ENCODE measurements around the gene HSPA12B. TPM values are rescaled to one million over a fixed set of nuclear protein-coding genes. Genes with fewer than 3 reads are reported as not detected.

Gene HSPA12B
- total and polyA plus RNA-seq, 9 of the 15 experiments (the other 6 are each of a cell fraction or from before 2014, with no cell fraction given) = 0.03 to 0.07 TPM; not detected in 7

DNA sequence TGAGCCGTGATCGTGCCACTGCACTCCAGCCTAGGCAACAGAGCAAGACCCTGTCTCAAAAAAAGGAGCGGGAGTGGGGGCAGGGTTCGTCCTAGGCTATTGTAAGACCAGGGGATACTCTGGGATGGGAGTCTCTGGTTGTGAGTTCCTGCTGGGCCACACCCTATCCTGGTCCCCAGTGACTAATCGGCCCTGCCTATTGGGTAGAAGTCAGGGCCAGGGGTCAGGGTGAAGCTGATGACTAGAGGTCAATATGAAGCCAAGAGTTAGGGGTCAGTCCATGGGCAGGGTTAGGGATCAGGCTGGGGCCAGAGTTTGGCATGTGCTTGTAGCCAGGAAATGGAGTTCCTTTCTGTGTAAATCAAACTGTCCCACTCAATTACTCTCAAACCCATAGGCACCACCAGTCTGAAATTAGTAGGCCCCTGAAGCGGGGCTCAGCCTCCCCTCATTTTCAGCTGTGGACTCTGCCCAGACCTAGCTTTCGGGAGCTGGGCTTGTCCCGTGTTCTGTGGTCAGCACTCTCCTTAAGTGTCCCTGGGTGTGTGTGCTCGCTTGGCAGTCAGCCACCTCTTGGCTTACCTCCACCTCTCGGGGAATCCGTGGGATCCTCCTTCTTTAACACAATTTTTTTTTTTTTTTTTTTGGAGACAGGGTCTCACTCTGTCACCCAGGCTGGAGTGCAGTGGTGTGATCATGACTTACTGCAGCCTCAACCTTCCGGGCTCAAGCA is 1.8 kb downstream of the HSPA12B start:
- no peaks in the 10 kb centered on the region for H3K79me2 ChIP-seq (ENCODE audit: control insufficient read depth, insufficient read depth, low read length)
- WGBS (ENCODE audit: insufficient coverage, low coverage, missing lambda C conversion rate) = 32% methylated on average over 8 of the region's 12 CpGs
- FAIRE-seq = no peak
- no TSS peak for BruUV-seq (replicated peaks)
- POLR2A ChIA-PET = interaction anchor here (0.6 to 1.1 kb wide), 2 partner anchors 10 to 27 kb away, joined by 3 read pairs; no protein-coding TSS in a partner anchor
- H3K4me2 ChIP-seq (ENCODE audit: insufficient read depth, low read length) = no peak overlapping the region
- H3K9ac ChIP-seq (ENCODE audit: insufficient read depth in 1 of 2, low read depth in 2 of 2, low read length in 2 of 2) = no peak overlapping the region
- no peak overlapping the region for H2AFZ ChIP-seq (ENCODE audit: low read depth, low read length)
- in situ Hi-C loops (cut with MboI) (no loop called here), intact Hi-C loops (cut with micrococcal nuclease) (no loop called here)
- peaks cover 0 to 14% of the 10 kb centered on the region in 2 experiments; a peak in 2 of 5 replicates for H3K4me1 ChIP-seq (replicated peaks in 1 of 2; ENCODE audit: control insufficient read depth in 2 of 2, insufficient read depth in 2 of 2, low read length in 2 of 2)
- no peaks in the 10 kb centered on the region for H3K9me1 ChIP-seq (ENCODE audit: control insufficient read depth, insufficient read depth, low read length)
- ATAC-seq = peak; percentile 35; the same call in 2 of the 3 replicates
- H4K20me1 ChIP-seq (replicated peaks; ENCODE audit: control insufficient read depth, insufficient read depth, low read length) = no peaks in the 10 kb centered on the region
- DNase-seq (ENCODE audit: extremely low read depth in 1 of 4, low spot score in 3 of 4) = peak in 2 of 4 experiments; percentile 34 to 36
- H3K36me3 ChIP-seq (ENCODE audit: control insufficient read depth, insufficient read depth, low read length) = no peaks in the 10 kb centered on the region
- peaks cover 0 to 16% of the 10 kb centered on the region in 2 experiments; a peak in 2 of 5 replicates for H3K27me3 ChIP-seq (ENCODE audit: control insufficient read depth in 2 of 2, insufficient read depth in 2 of 2, low read length in 2 of 2)
- H3K9me3 ChIP-seq (replicated peaks; ENCODE audit: control insufficient read depth, insufficient read depth, low read depth, low read length) = no peaks in the 10 kb centered on the region
- TF ChIP-seq E2F3 (CRISPR knock-in tag; IDR thresholded peaks at IDR 0.05) = no peak
- 0 out of 2 replicates have a peak, but pooled peaks have one; percentile 10 for TF ChIP-seq NFIC (IDR thresholded peaks at IDR 0.05)
- no peak overlapping the region for H3K4me3 ChIP-seq
- CTCF ChIA-PET (ENCODE audit: low intra/inter-chr PET ratio) = no interaction called here
- H3K27ac ChIP-seq (ENCODE audit: extremely low read depth, low read depth, low read length) = no peak overlapping the region

DNA sequence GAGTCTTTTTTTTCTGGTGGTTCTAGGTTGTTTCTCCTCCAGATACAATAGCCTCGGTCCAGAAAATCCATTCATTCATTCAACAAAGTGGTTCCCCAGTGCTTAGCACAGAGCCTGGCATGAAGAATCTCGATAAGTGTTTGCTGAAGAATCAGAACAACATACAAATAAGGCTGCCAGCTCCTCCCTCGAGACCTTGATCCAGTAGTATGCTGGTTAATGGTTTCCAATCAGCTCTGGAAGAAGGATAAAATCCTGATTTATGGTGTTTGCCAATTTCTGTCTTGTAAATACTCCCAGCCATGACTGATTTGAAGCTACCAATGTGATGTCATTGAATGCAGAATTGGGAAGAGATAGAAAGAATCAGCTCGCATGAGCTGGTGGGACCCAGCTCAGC is 3.3 kb downstream of the HSPA12B start:
- no peak overlapping the region for H3K4me2 ChIP-seq (ENCODE audit: insufficient read depth, low read length)
- POLR2A ChIA-PET = no interaction called here
- 20% methylated on average over 4 of the region's 4 CpGs for WGBS (ENCODE audit: insufficient coverage, low coverage, missing lambda C conversion rate)
- H3K27ac ChIP-seq (ENCODE audit: extremely low read depth, low read depth, low read length) = no peak overlapping the region
- no peaks in the 10 kb centered on the region for H3K9me3 ChIP-seq (replicated peaks; ENCODE audit: control insufficient read depth, insufficient read depth, low read depth, low read length)
- no peaks in the 10 kb centered on the region for H4K20me1 ChIP-seq (replicated peaks; ENCODE audit: control insufficient read depth, insufficient read depth, low read length)
- H2AFZ ChIP-seq (ENCODE audit: low read depth, low read length) = no peak overlapping the region
- intact Hi-C loops (cut with micrococcal nuclease) (no loop called here), in situ Hi-C loops (cut with MboI) (no loop called here)
- BruUV-seq (replicated peaks) = no TSS peak
- peaks cover 3 to 29% of the 10 kb centered on the region in 2 experiments; a peak in 3 of 5 replicates for H3K4me1 ChIP-seq (replicated peaks in 1 of 2; ENCODE audit: control insufficient read depth in 2 of 2, insufficient read depth in 2 of 2, low read length in 2 of 2)
- H3K36me3 ChIP-seq (ENCODE audit: control insufficient read depth, insufficient read depth, low read length) = no peaks in the 10 kb centered on the region
- H3K9ac ChIP-seq (ENCODE audit: insufficient read depth in 1 of 2, low read depth in 2 of 2, low read length in 2 of 2) = no peak overlapping the region
- DNase-seq (ENCODE audit: extremely low read depth in 1 of 4, low spot score in 3 of 4) (no peak), ATAC-seq (no peak), FAIRE-seq (no peak)
- no peaks in the 10 kb centered on the region for H3K9me1 ChIP-seq (ENCODE audit: control insufficient read depth, insufficient read depth, low read length)
- CTCF ChIA-PET (ENCODE audit: low intra/inter-chr PET ratio) = no interaction called here
- no peak overlapping the region for H3K4me3 ChIP-seq
- H3K27me3 ChIP-seq (ENCODE audit: control insufficient read depth in 2 of 2, insufficient read depth in 2 of 2, low read length in 2 of 2) = peaks cover 0 to 5% of the 10 kb centered on the region in 2 experiments; a peak in 1 of 5 replicates
- no peaks in the 10 kb centered on the region for H3K79me2 ChIP-seq (ENCODE audit: control insufficient read depth, insufficient read depth, low read length)
- TF ChIP-seq ZNF347 (CRISPR knock-in tag; IDR thresholded peaks at IDR 0.05; ENCODE audit: low read depth) (no peak), WHSC1 (IDR thresholded peaks at IDR 0.05; ENCODE audit: low read length) (no peak), POLR2G (IDR thresholded peaks at IDR 0.05; ENCODE audit: low read depth, low read length) (no peak), ZC3H4 (CRISPR knock-in tag; IDR thresholded peaks at IDR 0.05; ENCODE audit: borderline replicate concordance) (no peak), FOXJ3 (CRISPR knock-in tag; IDR thresholded peaks at IDR 0.05) (no peak), ZNF224 (CRISPR knock-in tag; IDR thresholded peaks at IDR 0.05) (no peak), JUND (IDR thresholded peaks at IDR 0.05; ENCODE audit: borderline replicate concordance, low read depth, low read length) (no peak), JUND (tag; IDR thresholded peaks at IDR 0.05; ENCODE audit: borderline replicate concordance, low read depth, low read length) (no peak), ZNF830 (CRISPR knock-in tag; IDR thresholded peaks at IDR 0.05) (no peak), MAFK (IDR thresholded peaks at IDR 0.05; ENCODE audit: low read length) (no peak)
- TF ChIP-seq, protein P1, sequence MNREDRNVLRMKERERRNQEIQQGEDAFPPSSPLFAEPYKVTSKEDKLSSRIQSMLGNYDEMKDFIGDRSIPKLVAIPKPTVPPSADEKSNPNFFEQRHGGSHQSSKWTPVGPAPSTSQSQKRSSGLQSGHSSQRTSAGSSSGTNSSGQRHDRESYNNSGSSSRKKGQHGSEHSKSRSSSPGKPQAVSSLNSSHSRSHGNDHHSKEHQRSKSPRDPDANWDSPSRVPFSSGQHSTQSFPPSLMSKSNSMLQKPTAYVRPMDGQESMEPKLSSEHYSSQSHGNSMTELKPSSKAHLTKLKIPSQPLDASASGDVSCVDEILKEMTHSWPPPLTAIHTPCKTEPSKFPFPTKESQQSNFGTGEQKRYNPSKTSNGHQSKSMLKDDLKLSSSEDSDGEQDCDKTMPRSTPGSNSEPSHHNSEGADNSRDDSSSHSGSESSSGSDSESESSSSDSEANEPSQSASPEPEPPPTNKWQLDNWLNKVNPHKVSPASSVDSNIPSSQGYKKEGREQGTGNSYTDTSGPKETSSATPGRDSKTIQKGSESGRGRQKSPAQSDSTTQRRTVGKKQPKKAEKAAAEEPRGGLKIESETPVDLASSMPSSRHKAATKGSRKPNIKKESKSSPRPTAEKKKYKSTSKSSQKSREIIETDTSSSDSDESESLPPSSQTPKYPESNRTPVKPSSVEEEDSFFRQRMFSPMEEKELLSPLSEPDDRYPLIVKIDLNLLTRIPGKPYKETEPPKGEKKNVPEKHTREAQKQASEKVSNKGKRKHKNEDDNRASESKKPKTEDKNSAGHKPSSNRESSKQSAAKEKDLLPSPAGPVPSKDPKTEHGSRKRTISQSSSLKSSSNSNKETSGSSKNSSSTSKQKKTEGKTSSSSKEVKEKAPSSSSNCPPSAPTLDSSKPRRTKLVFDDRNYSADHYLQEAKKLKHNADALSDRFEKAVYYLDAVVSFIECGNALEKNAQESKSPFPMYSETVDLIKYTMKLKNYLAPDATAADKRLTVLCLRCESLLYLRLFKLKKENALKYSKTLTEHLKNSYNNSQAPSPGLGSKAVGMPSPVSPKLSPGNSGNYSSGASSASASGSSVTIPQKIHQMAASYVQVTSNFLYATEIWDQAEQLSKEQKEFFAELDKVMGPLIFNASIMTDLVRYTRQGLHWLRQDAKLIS (CRISPR knock-in tag; IDR thresholded peaks at IDR 0.05) = no peak

Data from K562 (cell line).